Upper lobe of right lung (tissue), 1 donor: ENCODE measurements around the gene BMPR1A. TPM values are rescaled to one million over a fixed set of nuclear protein-coding genes. Genes with fewer than 3 reads are reported as not detected.

Experiments
- ATAC-seq: fragments of 200-7000 bp; cut with Tn5 transposase; one replicate; pipeline ENCODE4 v1.9.1; 2020; ENCODE audit warnings: mild to moderate bottlenecking, moderate library complexity
- DNase-seq: peaks from one replicate; pipeline ENCODE4 v3.0.0-alpha.2; 2020
- H3K27ac ChIP-seq: fragments of 200-600 bp; one replicate; pipeline ENCODE4 v1.8.0; 2022
- H3K27me3 ChIP-seq: fragments of 200-600 bp; one replicate; pipeline ENCODE4 v1.8.0; 2022; ENCODE audit warnings: mild to moderate bottlenecking
- H3K36me3 ChIP-seq: fragments of 200-600 bp; one replicate; pipeline ENCODE4 v1.8.0; 2022
- H3K4me1 ChIP-seq: fragments of 200-600 bp; one replicate; pipeline ENCODE4 v1.8.0; 2022
- H3K4me3 ChIP-seq: fragments of 200-600 bp; one replicate; pipeline ENCODE4 v1.8.0; 2022; ENCODE audit warnings: mild to moderate bottlenecking
- H3K9me3 ChIP-seq: fragments of 200-600 bp; one replicate; pipeline ENCODE4 v1.8.0; 2022
- CTCF ChIP-seq: fragments of 200-600 bp; IDR thresholded peaks from one replicate; pipeline ENCODE4 v1.8.0; 2022; ENCODE audit warnings: antibody characterized with exemption
- intact Hi-C: fragments of 100-400 bp; cut with DNase I; formaldehyde crosslinking; loops from one replicate; pipeline ENCODE4 v1.11.0; 2022
- total RNA-seq: library from RNA; stranded (reverse); fragmentation: NEBNext Ultra II Directional; extraction: Animal tissue kit (Norgen Biotek cat#: 25700); gene quantifications from one replicate; pipeline ENCODE4 v1.2.1, GENCODE V29; 2021
- donor health status: DM: no; HTN: yes; CAD: no; lungs with severe emphysema.

Gene BMPR1A
- total RNA-seq, 1 donor from 2014 or later: 41.2 TPM

- no peak for DNase-seq
Measured at GRCh38 chr10:86941426-86941825, 185.0 kb downstream of the BMPR1A start.

GRCh38 chr10:86941991-86942421 lies 185.6 kb downstream of the BMPR1A start:
- Histone ChIP-seq H3K4me3 (no peak overlapping the region), H3K36me3 (peaks cover 4% of the 10 kb centered on the region), H3K27ac (no peak overlapping the region), H3K9me3 (no peaks in the 10 kb centered on the region), H3K27me3 (no peaks in the 10 kb centered on the region), H3K4me1 (peaks cover 3% of the 10 kb centered on the region)
- DNase-seq (no peak), ATAC-seq (no peak)
- no peak for TF ChIP-seq CTCF
- intact Hi-C loops: no loop called here

More at GRCh38 chr10:86941426-86941825, 185.0 kb downstream of the BMPR1A start:
- intact Hi-C loops: no loop called here
- no peak for ATAC-seq
- Histone ChIP-seq H3K9me3 (no peaks in the 10 kb centered on the region), H3K4me1 (peaks cover 3% of the 10 kb centered on the region), H3K27ac (no peak overlapping the region), H3K27me3 (no peaks in the 10 kb centered on the region), H3K36me3 (peaks cover 6% of the 10 kb centered on the region), H3K4me3 (no peak overlapping the region)
- no peak for TF ChIP-seq CTCF

- intact Hi-C loops: no loop called here
- H3K36me3 ChIP-seq: no peaks in the 10 kb centered on the region
- no peak for TF ChIP-seq CTCF
- ATAC-seq: no peak
- no peak overlapping the region for H3K4me3 ChIP-seq
- no peaks in the 10 kb centered on the region for H3K27me3 ChIP-seq
- H3K27ac ChIP-seq: no peak overlapping the region
- H3K9me3 ChIP-seq: no peaks in the 10 kb centered on the region
- DNase-seq: no peak
- peaks cover 3% of the 10 kb centered on the region for H3K4me1 ChIP-seq
Measured at GRCh38 chr10:86942441-86943315, 186.3 kb downstream of the BMPR1A start.

GRCh38 chr10:86943316-86944030 lies 187.1 kb downstream of the BMPR1A start:
- Histone ChIP-seq H3K27ac (no peak overlapping the region), H3K27me3 (no peaks in the 10 kb centered on the region), H3K4me1 (peaks cover 3% of the 10 kb centered on the region), H3K9me3 (no peaks in the 10 kb centered on the region), H3K36me3 (no peaks in the 10 kb centered on the region), H3K4me3 (no peak overlapping the region)
- ATAC-seq (no peak), DNase-seq (no peak)
- no peak for TF ChIP-seq CTCF
- intact Hi-C loops: no loop called here

GRCh38 chr10:86944031-86944419 lies 187.6 kb downstream of the BMPR1A start:
- Histone ChIP-seq H3K27ac (no peak overlapping the region), H3K9me3 (no peaks in the 10 kb centered on the region), H3K4me1 (peaks cover 2% of the 10 kb centered on the region), H3K27me3 (no peaks in the 10 kb centered on the region), H3K4me3 (no peak overlapping the region), H3K36me3 (no peaks in the 10 kb centered on the region)
- TF ChIP-seq CTCF: no peak
- DNase-seq: no peak
- intact Hi-C loops: no loop called here
- ATAC-seq: no peak
